HG03175 (cell line): ENCODE measurements around the gene ACADM.
A peak's percentile ranks its signal among the peaks of the same experiment; 100 is the strongest.
"Not testable (repeated sequence)": the region's sequence is repeated elsewhere in the genome, so short reads cannot be mapped to it uniquely, and the experiment has no call there.

Experiments
- ATAC-seq: cut with Tn5 transposase; IDR thresholded peaks from one replicate; pipeline ENCODE4 v1.9.1; 2021; ENCODE audit warnings: mild to moderate bottlenecking, moderate library complexity; ENCODE audit not compliant: unreplicated experiment

Gene ACADM

DNA sequence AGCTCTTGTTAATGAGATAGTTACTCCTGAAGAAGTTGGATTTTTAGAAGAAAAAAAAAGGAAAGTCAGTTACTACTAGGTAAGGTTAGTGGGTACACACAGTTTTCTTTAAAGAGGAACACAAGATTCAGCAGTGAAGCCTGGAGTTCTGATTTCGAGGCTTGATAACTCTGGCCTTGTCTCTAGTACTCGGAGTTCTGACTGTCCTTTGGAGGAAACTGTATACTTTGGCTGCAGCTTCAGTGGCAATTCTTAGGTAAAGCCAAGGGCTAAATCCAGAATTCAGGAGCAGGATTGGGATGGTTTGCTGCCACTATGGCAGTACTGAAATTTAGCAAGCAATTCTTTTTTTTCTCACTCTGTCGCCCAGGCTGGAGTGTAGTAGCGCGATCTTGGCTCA, 9.2 kb downstream of the ACADM start:
- no peak for ATAC-seq

DNA sequence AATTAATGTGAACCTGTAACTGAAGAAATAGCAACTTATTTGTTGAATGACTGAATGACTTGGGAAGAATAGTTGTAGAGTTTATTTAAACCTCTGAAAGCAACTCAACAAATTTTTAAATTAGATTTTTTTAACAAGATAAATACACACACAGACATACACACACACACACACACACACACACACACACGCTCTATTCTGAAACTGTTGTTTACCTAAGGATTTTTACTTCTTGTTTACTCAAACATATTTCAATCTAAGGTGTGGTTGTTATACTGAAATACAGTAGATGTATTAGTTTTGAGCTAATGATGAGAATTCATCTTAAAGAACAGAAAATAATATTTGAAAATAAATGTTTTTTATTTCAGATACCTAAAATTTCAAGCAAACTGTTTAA, 11.5 kb downstream of the ACADM start:
- no peak for ATAC-seq

DNA sequence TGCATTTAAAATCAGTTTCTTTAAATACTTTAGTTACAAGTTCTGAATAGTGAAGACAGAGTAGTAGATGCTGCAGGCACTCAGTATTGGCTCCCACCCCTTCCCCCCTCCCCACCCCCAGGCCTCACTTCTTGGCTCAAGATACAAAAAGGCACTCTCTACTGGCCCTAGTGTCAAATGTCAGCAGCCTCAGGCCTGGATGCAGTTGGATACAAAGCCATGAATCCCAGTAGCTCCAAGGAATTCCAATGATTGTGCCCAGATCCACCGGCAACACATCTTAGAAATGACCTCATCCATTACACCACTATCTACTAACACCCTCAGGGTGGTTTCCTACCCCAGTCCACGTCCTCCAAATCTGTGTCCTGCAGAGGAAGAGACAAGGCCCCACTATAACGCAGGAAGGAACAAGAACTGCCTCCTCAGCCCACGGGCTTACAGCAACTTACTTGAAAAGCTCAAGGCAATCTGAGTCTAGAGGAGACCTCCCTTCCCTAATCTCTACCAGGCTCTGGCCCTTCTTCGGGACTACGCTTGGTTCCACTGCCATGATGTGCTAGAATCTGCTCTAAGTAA, 17.6 kb downstream of the ACADM start:
- ATAC-seq: no peak

DNA sequence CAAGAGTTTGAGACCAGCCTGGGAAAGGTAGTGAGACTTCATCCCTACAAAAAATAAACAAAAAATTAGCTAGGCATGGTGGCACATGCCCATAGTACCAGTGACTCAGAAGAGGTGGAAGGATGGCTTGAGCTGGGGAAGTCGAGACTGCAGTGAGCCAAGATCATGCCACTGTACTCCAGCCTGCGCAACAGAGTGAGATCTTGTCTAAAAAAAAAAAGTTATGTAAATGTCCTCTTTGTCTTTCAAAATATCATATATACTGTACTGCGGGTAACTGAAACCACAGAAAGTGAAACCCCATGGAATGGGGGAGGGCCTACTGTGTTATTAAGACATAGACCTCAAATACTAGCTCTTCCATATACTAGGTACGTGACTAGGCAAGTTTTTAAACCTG, 20.8 kb downstream of the ACADM start:
- peak; percentile 61 for ATAC-seq

DNA sequence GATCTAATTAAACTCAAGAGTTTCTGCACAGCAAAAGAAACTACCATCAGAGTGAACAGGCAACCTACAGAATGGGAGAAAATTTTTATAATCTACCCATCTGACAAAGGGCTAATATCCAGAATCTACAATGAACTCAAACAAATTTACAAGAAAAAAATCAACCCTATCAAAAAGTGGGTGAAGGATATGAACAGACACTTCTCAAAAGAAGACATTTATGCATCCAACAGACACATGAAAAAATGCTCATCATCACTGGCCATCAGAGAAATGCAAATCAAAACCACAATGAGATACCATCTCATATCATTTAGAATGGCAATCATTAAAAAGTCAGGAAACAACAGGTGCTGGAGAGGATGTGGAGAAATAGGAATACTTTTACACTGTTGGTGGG, 32.7 kb downstream of the ACADM start:
- not testable (repeated sequence) for ATAC-seq

DNA sequence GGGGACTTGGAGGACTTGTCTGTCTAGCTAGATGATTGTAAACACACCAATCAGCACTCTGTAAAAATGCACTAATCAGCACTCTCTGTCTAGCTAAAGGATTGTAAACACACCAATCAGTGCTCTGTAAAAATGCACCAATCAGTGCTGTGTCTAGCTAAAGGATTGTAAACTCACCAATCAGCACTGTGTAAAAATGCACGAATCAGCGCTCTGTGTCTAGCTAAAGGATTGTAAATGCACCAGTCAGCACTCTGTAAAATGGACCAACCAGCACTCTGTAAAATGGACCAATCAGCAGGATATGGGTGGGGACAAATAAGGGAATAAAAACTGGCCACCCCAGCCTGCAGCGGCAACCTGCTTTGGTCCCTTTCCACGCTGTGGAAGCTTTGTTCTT, 34.0 kb downstream of the ACADM start:
- not testable (repeated sequence) for ATAC-seq

DNA sequence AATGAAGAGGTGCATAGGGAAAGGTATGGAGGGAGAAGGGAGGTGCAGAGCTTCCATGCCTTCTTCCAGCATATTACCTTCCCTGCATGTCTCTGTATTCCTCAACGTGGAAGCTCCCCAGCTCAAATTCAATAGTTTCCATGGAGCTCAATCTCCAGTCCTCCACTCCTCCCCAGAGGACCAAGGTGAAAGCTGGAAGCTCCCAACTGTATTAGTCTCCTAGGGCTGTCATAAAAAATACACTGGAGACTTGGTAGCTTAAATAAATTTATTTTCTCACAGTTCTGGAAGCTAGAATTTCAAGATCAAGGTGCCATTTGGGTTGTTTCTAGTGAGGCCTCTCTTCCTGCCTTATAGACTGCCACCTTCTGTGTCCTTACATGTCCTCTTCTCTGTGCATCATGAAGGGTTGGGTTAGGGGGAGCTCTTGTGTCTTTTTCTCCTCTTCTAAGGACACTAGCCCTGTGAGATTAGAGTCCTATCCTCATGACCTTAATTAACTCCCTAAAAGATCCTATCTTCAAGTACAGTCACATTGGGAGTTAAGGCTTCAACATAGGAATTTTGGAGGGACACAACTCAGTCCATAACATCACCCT, 39.6 kb downstream of the ACADM start:
- ATAC-seq: no peak

DNA sequence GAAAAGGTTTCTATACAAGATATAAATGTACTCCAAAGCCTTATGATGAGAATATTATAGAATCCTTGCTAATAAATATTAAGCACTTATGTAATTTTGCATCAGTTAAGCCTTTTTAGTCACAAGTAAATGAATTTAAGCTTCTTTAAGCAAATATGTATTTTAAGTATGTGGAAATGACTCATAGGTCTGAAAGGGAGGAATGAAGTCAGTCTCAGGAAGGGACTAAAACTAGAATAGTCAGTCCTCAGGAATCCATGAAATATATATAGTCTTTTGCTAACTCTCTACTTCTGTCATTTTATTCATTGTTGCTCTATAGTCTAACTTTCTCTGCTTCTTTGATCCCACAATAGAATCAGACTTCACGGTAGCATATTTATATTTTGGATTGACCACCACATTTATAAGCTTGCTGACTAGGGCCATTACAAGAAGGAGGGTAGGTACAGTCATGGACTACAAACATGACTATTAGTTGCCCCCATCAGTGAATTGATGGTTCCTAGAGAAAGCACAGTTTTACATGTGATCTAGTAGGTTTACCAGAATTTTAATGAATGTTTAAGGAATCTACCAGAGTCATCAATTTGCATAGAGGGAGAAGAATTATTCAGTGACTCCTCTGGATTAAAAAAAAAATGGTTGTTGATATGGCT, 41.3 kb downstream of the ACADM start:
- ATAC-seq: no peak

DNA sequence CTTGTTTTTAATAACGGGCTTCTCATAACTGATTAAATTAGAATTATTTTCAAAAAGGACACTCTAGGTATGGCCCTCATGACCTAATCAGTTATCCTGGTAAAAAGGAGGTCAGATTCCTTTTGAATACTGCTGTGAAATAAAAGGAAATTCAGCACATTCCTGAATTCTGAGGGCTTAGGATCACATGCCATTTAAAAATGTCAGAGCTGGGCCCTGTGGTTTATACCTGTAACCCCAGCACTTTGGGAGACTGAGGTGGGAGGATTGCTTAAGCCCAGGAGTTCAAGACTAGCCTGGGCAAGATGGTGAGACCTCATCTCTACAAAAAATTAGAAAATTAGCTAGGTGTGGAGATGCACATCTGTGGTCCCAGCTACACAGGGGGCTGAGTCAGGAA, 43.5 kb downstream of the ACADM start:
- ATAC-seq: no peak

DNA sequence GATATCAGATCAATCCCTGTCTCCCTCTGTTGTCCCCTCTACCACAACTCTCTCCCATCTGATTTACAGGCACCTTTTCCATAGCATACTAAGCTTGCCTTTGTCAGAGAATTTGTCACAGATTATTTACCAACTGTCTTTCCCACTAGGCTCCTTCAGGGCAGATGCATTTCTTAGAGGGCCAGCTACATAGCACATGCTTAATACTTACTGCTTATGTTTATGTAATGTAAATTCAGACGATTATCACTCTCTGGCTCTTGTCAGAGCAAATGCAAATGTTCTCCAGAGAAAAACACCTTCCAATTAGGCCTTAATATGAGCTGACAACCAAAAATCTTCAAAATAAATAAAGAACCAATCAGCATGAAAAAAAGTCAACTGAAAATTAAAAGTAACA, 46.3 kb downstream of the ACADM start:
- ATAC-seq: no peak

DNA sequence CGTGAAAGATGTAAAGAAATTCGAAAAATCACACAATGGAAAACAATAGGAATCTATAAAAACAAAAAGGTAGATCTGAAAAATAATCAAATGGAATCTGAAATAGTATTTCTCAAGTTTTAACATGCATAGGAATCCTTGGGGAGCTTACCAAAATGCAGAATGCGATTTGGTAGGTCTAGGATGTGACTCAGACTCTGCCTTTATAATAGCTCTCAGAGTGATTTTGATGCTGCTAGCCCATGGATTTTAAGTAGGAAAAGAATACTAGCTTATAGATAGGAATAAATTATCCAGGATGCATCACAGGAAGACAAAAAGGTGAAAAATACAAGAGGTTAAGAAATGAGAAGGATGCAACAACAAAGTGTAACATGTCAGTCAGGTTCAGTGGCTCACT, 47.5 kb downstream of the ACADM start:
- ATAC-seq: no peak

DNA sequence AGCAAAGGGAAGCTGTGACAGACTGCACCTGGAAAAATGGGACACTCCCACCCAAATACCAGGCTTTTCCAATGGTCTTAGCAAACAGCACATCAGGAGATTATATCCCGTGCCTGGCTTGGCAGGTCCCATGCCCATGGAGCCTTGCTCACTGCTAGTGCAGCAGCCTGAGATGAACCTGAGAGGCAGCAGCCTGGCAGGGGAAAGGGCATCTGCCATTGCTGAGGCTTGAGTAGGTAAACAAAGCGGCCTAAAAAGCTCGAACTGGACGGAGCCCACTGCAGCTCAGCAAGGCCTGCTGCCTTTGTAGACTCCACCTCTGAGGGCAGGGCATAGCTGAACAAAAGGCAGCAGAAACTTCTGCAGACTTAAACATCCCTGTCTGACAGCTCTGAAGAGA, 53.3 kb downstream of the ACADM start:
- ATAC-seq: not testable (repeated sequence)

DNA sequence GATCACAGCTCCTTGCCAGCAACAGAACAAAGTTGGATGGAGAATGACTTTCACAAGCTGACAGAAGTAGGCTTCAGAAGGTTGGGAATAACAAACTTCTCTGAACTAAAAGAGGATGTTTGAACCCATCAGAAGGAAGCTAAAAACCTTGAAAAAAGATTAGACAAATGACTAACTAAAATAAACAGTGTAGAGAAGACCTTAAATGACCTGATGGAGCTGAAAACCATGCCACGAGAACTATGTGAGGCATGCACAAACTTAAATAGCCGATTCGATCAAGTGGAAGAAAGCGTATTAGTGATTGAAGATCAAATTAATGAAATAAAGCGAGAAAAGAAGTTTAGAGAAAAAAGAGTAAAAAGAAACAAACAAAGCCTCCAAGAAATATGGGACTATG, 54.2 kb downstream of the ACADM start:
- not testable (repeated sequence) for ATAC-seq

DNA sequence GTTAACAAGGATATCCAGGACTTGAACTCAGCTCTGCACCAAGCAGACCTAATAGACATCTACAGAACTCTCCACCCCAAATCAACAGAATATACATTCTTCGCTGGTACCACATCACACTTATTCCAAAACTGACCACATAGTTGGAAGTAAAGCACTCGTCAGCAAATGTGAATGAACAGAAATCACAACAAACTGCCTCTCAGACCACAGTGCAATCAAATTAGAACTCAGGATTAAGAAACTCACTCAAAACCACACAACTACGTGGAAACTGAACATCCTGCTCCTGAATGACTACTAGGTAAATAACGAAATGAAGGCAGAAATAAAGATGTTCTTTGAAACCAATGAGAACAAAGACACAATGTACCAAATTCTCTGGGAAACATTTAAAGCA, 55.7 kb downstream of the ACADM start:
- not testable (repeated sequence) for ATAC-seq

DNA sequence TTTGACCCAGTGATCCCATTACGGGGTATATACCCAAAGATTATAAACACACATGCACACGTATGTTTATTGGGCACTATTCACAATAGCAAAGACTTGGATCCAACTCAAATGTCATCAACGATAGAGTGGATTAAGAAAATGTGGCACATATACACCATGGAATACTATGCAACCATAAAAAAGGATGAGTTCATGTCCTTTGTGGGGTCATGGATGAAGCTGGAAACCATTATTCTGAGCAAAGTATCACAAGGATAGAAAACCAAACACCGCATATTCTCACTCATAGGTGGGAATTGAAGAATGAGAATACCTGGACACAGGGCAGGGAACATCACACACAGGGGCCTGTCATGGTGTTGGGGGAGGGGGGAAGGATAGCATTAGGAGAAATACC, 59.4 kb downstream of the ACADM start:
- not testable (repeated sequence) for ATAC-seq

DNA sequence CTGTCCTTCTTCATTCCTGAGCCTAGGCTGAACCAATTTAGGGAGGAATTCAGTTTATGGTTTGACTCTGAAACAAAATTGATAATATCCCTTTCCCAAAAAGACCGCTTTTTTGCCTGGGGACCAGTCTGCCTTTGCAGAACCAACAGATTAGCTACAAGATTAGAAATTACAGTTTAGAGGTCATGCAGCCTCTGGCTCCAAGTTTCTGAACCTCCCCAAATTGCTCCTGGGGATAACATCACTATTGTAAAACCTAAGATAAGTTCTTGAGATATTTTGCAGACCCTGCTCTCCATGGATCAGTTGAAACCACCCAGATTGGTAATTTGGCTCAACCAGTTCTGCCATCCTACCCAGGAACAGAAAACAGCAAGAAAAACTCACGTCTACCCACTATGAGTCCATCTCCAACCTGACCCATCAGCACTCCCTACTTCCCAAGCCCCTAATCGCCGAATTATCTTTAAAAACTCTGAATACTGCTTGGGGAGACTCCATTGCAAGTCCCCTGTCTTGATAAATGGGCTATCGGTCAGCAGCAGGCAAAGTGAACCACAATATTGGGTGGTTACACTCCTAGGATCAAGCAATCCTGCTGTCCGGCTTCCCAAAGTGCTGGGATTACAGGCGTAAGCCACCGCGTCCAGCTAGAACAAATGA, 60.9 kb downstream of the ACADM start:
- peak; percentile 10 for ATAC-seq

DNA sequence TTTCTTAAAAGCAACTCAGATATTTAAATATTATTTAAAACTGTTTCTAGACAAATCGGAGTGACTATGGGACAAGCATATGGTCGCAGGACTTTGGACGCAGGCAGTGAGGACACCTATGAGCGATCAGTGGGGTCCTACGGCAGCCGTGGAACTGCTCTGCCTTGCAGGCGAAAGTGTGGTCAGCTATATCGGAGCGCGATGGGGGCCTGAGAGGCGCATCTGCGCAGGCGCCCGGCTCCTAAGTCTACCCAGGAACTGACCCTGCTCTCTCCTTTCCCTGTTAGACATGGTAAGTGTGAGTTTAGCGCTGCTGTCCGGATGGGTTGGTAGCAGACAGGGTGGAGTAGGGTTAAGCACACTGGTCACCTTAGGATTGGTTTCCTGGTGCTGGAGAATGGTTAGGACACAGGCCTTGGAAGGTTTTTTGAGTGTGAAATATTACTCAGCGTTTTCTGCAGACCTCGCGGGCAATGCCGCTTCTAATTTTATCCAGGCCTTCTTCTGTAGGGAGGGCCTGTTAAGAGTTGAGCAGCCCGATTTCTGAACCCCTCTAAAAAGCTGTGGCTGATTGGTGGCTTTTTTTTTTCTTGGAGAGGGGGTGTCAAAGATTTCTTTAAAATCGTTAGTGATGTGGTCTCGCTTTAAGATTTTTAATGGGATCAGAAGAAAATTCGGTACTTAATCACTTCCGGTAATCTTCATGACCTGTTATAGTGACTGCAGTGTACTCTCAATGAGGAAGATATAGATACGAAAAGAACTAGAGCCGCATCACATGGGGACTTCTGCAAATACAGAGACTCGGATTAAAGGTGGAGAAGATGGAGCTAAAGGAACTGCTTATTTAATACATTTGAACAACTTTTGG, 61.7 kb downstream of the ACADM start, which contains the start of gene RABGGTB:
Gene RABGGTB, plus strand, starts transcription at position 274 of the 871 bp plus-strand sequence. Its CDS starts 16 bp downstream, at position 290.
- peak; percentile 72 for ATAC-seq

DNA sequence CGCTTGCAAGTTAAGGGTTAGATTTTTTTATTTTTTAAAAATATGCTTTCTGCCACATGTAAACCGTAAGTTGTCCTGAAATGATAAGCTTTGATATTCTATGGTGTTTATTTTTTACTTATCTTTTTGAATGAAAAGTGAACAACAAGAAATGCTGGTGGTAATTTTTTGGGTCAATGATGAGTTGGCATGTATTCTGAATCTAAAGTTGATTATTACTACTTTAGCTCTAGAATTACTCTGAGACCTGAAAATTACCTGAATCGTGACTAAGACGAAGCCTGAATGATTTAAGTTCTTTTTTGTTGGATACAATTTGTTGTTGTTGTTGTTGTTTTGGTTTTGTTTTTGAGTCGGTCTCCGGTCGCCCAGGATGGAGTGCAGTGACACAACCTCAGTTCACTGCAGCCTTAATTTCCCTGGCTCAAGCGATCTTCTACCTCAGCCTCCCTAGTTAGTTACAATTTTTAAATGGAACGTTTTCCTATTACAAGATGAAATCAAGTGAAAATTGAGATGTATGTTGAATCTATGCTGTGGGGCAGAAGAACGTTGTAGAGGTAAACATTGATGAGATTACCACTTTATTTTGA, 62.5 kb downstream of the ACADM start:
- ATAC-seq: no peak

DNA sequence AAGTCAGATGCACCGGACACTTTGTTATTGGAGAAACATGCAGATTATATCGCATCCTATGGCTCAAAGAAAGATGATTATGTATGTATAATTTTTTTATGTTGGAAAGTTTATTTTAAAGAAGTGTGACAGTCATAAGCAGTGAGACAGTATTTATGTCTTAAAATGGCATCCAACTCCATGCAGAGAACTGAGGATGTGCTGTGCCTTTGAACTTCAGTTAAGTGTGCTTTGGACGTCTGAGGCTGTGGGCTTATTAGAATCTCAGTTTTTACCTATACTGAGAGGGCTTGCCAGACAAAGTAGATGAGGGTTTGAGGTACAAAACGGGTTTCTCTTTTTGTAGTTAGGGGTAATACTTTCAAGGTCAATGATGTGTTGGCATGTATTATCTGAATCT, 63.0 kb downstream of the ACADM start:
- ATAC-seq: no peak

DNA sequence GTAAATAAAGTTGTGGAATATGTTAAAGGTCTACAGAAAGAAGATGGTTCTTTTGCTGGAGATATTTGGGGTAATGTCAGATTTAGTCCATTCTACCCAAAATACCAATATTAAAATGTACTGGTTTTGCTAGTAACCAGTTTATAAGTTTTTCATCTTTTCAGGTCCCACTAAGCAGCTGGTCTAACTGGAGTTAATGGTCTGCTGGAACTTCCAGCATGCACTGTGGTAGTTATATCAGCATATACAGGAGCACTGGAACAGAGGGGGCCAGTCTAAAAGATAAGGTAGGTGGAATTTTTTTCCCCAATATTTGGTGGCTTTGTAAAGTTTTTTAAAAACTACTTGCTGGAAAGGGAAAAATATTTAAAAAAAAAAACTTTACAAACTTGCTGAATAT, 65.5 kb downstream of the ACADM start:
- ATAC-seq: no peak

DNA sequence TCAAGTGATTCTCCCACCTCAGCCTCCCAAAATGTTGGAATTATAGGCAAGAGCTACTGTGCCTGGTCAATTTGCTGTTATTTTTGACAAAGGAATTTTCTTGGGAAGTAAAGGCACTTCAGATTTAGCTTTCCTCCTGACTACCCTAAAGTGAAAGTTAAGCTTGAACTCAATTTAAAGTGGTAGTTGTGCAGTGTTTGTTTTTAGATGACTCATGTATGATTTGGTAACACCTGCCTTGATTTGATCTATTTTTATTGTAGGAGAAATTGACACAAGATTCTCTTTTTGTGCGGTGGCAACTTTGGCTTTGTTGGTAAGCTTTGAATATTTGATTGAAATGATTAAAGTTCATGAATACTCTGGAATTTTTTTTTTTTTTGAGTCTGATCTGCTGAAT, 66.5 kb downstream of the ACADM start:
- ATAC-seq: no peak
